Stimulated activated naive CD8-positive, alpha-beta T cell treated with anti-CD3 and anti-CD28 coated beads, Interleukin-15, amount 100 ng/mL, for 72 hours (primary cell): ENCODE data around the gene HADHB.
"Not testable (repeated sequence)": the region's sequence is repeated elsewhere in the genome, so short reads cannot be mapped to it uniquely, and the experiment has no call there.

Experiments
- ATAC-seq: fragments of 150-1000 bp; cut with Tn5 transposase; 2 replicates; pipeline ENCODE4 v1.10.0; 2021; ENCODE audit warnings: mild to moderate bottlenecking, moderate library complexity
- DNase-seq, 2 donors: peaks; one replicate each; pipeline ENCODE4 v3.0.0; 2021 to 2022
- H3K27ac Mint-ChIP-seq, 2 donors: one replicate each; pipeline ENCODE4 v1.8.0; 2022; ENCODE audit warnings: mild to moderate bottlenecking in 2 of 2, mixed read lengths in 2 of 2, moderate library complexity in 2 of 2
- H3K27me3 Mint-ChIP-seq: one replicate; pipeline ENCODE4 v1.8.0; 2022; ENCODE audit warnings: mixed read lengths
- H3K4me1 Mint-ChIP-seq: one replicate; pipeline ENCODE4 v1.8.0; 2022; ENCODE audit warnings: mild to moderate bottlenecking, mixed read lengths
- H3K4me3 Mint-ChIP-seq, 2 donors: one replicate each; pipeline ENCODE4 v1.8.0; 2022; ENCODE audit warnings: mild to moderate bottlenecking in 2 of 2, mixed read lengths in 2 of 2, moderate library complexity in 1 of 2
- H3K9me3 Mint-ChIP-seq, 2 donors: one replicate each; pipeline ENCODE4 v1.8.0; 2022; ENCODE audit warnings: mixed read lengths in 2 of 2

HADHB gene

DNA sequence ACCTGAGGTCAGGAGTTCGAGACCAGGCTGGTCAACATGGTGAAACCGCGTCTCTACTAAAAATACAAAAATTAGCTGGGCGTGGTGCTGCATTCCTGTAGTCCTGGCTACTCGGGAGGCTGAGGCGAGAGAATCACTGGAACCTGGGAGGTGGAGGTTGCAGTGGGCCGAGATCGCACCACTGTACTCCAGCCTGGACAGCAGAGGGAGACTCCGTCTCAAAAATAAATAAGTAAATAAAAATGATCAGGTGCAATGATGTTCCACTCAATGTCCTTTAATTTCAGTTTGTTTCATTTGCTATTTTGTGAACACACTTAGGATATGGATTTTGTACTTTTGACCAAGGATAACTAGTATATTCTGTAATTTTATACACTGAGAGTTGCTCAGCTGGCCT, 9.7 kb upstream of the HADHB start:
- no peak overlapping the region for H3K4me3 Mint-ChIP-seq
- no peak for ATAC-seq
- no peak for DNase-seq
- H3K27ac Mint-ChIP-seq = no peak overlapping the region
- H3K4me1 Mint-ChIP-seq = peaks cover 4% of the 10 kb centered on the region
- no peaks in the 10 kb centered on the region for H3K27me3 Mint-ChIP-seq
- H3K9me3 Mint-ChIP-seq = no peaks in the 10 kb centered on the region

- Mint-ChIP-seq H3K27ac (no peak overlapping the region), H3K4me3 (no peak overlapping the region), H3K4me1 (peaks cover 24% of the 10 kb centered on the region), H3K27me3 (no peaks in the 10 kb centered on the region), H3K9me3 (no peaks in the 10 kb centered on the region)
- no peak for DNase-seq
- ATAC-seq = no peak
These were observed 6.9 kb upstream of the HADHB start for GRCh38 chr2:26237868-26238267.

GRCh38 chr2:26238311-26238958, 6.3 kb upstream of the HADHB start:
- DNase-seq = no peak
- ATAC-seq = no peak
- Mint-ChIP-seq H3K27me3 (no peaks in the 10 kb centered on the region), H3K27ac (no peak overlapping the region), H3K4me1 (peaks cover 29% of the 10 kb centered on the region), H3K4me3 (no peak overlapping the region), H3K9me3 (no peaks in the 10 kb centered on the region)

- Mint-ChIP-seq H3K27me3 (no peaks in the 10 kb centered on the region), H3K27ac (no peak overlapping the region), H3K4me1 (peaks cover 46% of the 10 kb centered on the region), H3K4me3 (peak overlapping the region; percentile 22 to 94), H3K9me3 (no peaks in the 10 kb centered on the region)
- DNase-seq (no peak), ATAC-seq (no peak)
These were observed 2.8 kb upstream of the HADHB start for GRCh38 chr2:26241928-26242436.

DNA sequence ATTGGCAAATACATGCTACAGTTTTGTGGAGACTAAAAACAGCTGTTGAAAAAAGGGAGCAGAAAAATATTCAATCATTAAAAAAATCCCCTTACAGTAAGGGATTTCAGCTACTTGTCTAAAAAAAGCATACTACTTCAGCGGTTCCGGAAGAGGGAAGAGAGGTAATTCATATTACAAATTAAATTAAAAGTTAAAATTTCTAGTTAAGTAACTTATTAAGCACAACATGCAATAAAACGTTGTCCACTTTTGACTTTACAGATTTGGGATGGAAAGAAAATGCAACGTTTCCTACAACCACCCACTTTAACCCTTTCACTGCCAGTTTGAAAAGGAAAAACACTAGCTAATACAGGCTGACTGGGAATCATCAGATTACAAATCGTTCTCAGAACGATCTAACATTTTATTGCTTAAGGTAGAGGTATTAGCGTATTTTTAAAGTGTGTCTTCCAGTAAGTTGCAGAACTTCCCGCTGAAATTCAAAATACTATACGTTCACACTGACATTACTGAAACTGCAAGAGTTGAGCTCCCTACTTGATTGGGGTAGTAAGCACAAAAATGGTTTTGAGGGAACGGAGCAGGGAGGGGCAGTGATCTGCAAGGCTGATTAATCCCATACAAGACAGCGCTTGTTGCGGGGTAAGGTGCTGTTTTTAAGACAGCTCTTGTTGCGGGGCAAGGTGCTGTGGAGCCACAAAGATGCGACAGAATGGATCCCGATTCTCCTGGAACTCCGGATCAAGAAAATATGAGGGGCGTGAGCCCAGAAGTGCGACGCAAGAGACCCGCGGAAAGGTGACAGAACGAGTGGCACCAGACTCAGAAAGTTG, 1.1 kb upstream of the HADHB start:
- Mint-ChIP-seq H3K27ac (peak overlapping the region; percentile 100), H3K27me3 (no peaks in the 10 kb centered on the region), H3K4me3 (peak overlapping the region; percentile 94 to 96), H3K9me3 (no peaks in the 10 kb centered on the region), H3K4me1 (peaks cover 49% of the 10 kb centered on the region)
- DNase-seq = no peak
- ATAC-seq = no peak

DNA sequence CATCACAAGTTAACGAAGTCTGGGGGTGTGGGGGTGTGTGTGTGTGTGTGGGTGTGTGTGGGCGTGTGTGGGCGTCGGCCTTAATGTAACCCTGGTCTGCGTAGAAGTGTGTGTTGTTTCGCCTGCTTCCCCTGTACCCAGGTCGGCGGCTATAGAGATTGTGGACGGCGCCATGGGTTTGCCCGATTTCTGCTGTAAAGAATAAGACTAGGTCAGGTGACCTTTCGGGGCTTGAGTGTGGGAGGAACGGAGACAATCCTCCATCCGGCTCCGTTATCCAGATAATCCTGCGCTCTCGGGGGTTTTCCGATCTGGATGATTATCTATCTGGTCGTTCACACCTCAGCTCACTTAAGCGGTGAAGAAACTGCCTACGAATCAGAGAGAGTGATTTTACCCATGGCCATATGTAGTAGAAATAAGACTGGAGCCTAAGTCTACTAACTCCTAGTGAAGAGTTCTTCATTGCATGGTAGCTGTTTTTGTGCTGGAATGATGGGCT, 543 bp downstream of the HADHB start:
- Mint-ChIP-seq H3K9me3 (no peaks in the 10 kb centered on the region), H3K27ac (peak overlapping the region; percentile 100), H3K4me1 (peaks cover 43% of the 10 kb centered on the region), H3K27me3 (no peaks in the 10 kb centered on the region), H3K4me3 (peak overlapping the region; percentile 94 to 96)
- ATAC-seq (peak; percentile 57), DNase-seq (peak; percentile 51 to 68)

- DNase-seq (peak; percentile 16 to 31), ATAC-seq (peak; percentile 68)
- Mint-ChIP-seq H3K4me3 (peak overlapping the region; percentile 94 to 96), H3K27me3 (no peaks in the 10 kb centered on the region), H3K9me3 (no peaks in the 10 kb centered on the region), H3K27ac (peak overlapping the region in 1 of 2 donors; percentile 100), H3K4me1 (peaks cover 38% of the 10 kb centered on the region)
These were observed 1.1 kb downstream of the HADHB start for GRCh38 chr2:26245810-26246209.

- Mint-ChIP-seq H3K4me1 (peaks cover 44% of the 10 kb centered on the region), H3K4me3 (peak overlapping the region; percentile 94 to 96), H3K27ac (peak overlapping the region in 1 of 2 donors; percentile 89), H3K27me3 (no peaks in the 10 kb centered on the region), H3K9me3 (no peaks in the 10 kb centered on the region)
- ATAC-seq (no peak), DNase-seq (peak in 1 of 2 donors; percentile 31)
These were observed 2.1 kb downstream of the HADHB start for GRCh38 chr2:26246818-26247217.

DNA sequence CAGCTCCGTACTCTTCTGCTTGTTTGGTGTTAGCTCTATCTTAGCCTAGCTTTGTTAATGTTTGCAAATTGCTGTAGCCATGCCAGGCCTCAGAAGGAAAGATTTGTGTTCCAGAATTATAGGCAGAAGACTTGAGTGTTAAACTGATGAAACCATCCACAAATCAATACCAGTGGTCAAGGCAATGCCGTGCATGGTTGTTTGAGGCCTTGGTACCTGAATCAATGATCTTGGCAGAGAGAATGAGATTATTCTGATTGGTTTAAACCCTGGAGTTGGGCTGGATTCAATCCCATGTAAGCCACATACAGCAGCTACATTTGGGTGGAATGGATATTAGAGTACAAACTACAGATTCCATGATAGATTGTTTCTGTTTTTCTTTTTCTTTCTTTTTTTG, 4.9 kb downstream of the HADHB start:
- Mint-ChIP-seq H3K4me3 (no peak overlapping the region), H3K27me3 (no peaks in the 10 kb centered on the region), H3K9me3 (no peaks in the 10 kb centered on the region), H3K4me1 (peaks cover 42% of the 10 kb centered on the region), H3K27ac (no peak overlapping the region)
- ATAC-seq (no peak), DNase-seq (no peak)

GRCh38 chr2:26251893-26252292, 7.2 kb downstream of the HADHB start:
- Mint-ChIP-seq H3K4me3 (no peak overlapping the region), H3K27me3 (no peaks in the 10 kb centered on the region), H3K9me3 (no peaks in the 10 kb centered on the region), H3K4me1 (peaks cover 26% of the 10 kb centered on the region), H3K27ac (no peak overlapping the region)
- ATAC-seq = no peak
- DNase-seq = no peak

DNA sequence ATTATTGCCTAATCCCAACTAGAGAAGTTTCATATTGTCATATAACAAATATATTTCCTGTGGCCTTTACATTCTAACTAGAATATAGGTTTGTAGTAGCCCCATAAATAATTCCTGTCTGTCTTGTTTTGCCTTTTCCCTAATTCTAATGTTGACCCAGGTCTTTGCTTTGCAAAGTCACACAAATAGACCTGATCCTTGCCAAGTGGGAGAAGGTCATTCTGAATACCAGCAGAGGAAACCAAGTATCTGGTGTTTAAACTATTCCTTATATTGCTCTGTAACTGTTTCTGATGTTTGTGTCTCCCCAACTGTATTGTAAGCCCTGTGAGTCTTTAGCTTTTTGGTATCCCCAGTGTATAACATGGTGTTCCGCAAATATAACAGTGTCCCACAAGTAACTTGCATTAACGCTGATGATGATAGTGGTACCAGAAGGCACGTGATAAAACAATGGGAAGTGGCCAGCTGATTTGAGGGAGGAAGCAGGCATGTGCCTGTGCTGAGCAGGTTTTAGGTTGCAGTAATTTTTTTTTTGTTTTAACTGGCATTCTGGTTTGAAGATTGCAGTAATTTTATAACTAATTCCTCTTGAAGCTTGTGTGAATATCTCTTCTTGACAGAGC, 11.1 kb downstream of the HADHB start:
- no peak for DNase-seq
- H3K4me3 Mint-ChIP-seq = no peak overlapping the region
- ATAC-seq = no peak
- no peak overlapping the region for H3K27ac Mint-ChIP-seq
- H3K4me1 Mint-ChIP-seq = peaks cover 21% of the 10 kb centered on the region
- H3K27me3 Mint-ChIP-seq = no peaks in the 10 kb centered on the region
- no peaks in the 10 kb centered on the region for H3K9me3 Mint-ChIP-seq

DNA sequence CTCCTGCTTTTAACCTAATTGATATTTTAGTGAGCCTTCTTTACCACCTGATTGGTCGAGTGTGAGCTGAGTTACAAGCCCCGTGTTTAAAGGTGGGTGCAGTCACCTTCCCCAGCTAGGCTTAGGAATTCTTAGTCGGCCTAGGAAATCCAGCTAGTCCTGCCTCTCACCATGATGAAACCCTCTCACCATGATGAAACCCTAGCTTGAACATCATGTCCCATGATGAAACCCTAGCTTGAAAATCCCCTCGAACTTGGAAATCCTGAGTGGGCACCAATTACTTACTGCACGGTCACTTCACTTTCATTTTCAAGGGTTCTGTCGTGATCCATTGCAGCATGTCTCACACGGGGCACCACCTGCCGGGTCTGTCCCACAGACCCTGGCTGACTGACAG, 14.1 kb downstream of the HADHB start:
- not testable (repeated sequence) for H3K27ac Mint-ChIP-seq, DNase-seq, H3K27me3 Mint-ChIP-seq, H3K4me1 Mint-ChIP-seq, ATAC-seq, H3K9me3 Mint-ChIP-seq, H3K4me3 Mint-ChIP-seq

GRCh38 chr2:26268213-26268612, 23.5 kb downstream of the HADHB start:
- DNase-seq (no peak), ATAC-seq (no peak)
- peak overlapping the region in 1 of 2 donors; percentile 84 for H3K27ac Mint-ChIP-seq

DNA sequence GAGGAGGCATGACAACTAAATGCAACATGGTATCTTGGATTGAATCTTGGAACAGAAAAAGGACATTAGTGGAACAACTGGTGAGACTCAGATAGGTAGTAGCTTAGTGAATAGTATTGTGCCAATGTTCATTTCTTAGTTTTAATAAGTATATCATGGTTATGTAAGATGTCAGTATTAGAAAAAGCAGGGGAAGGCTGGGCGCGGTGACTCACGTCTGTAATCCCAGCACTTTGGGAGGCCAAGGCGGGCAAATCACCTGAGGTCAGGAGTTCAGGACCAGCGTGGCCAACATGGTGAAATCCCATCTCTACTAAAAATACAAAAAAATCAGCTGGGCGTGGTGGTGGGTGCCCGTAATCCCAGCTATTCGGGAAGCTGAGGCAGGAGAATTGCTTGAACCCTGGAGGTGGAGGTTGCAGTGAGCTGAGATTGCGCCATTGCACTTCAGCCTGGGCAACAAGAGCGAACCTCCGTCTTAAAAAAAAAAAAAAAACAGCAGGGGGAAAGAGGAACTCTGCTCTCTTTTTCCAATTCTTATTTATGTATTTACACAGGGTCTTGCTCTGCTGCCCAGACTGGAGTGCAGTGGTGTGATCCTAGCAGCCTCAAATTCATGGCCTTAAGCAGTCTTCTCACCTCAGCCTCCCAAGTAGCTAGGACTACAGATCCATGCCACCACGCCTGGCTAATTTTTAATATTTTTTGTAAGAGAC, 24.1 kb downstream of the HADHB start:
- peaks cover 12% of the 10 kb centered on the region for H3K4me1 Mint-ChIP-seq
- not testable (repeated sequence) for H3K4me3 Mint-ChIP-seq, ATAC-seq, H3K27me3 Mint-ChIP-seq, H3K9me3 Mint-ChIP-seq, DNase-seq
- H3K27ac Mint-ChIP-seq = peak overlapping the region in 1 of 2 donors; percentile 72

More at GRCh38 chr2:26268213-26268612, 23.5 kb downstream of the HADHB start:
- Mint-ChIP-seq H3K4me3 (no peak overlapping the region), H3K27me3 (no peaks in the 10 kb centered on the region), H3K4me1 (peaks cover 12% of the 10 kb centered on the region), H3K9me3 (no peaks in the 10 kb centered on the region)

DNA sequence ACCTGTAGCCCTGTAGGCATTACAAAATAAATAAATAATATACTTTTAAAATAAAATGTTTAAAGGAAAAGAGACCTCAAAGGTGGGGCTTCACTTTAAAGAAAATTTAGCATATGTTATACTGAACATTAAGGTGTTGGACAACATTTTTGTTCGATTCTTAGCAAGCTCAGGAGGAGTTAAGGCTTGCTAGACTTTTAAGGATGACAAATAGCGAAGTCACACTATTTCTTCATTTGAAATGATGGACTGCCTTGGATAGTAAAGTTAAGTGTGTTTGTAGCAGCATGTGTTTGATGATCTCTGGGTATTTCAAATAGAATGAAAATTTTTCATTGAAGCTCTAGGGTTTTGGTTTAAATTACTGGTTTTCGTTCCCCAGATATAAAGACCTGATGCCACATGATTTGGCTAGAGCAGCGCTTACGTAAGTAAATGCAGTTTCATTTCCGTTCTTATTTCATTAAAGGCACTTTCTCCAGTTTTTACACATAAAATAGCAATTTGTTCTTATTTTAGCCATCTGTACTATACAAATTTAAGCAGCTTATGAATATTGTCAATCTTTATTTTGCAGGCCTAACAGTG, 24.9 kb downstream of the HADHB start:
- Mint-ChIP-seq H3K9me3 (no peaks in the 10 kb centered on the region), H3K27ac (peak overlapping the region in 1 of 2 donors; percentile 79), H3K4me1 (peaks cover 12% of the 10 kb centered on the region), H3K27me3 (no peaks in the 10 kb centered on the region), H3K4me3 (no peak overlapping the region)
- no peak for DNase-seq
- no peak for ATAC-seq
